A673 (cell line): ENCODE measurements around the gene ACSF2. TPM values are rescaled to one million over a fixed set of nuclear protein-coding genes. Genes with fewer than 3 reads are reported as not detected.
A peak's percentile ranks its signal among the peaks of the same experiment; 100 is the strongest.

Experiments used
- BruUV-seq: library from RNA; stranded (reverse); fragments of 400-500 nt; replicated peaks from 2 replicates; lab custom pipeline; 2021; lab: Mats Ljungman, UMichigan
- CTCF ChIA-PET: fragments of 300-600 bp; sonication (Branson Sonifier 250); formaldehyde crosslinking; loops from one replicate; lab custom pipeline; 2022; ENCODE audit warnings: antibody characterized with exemption; lab: Charles Lee
- POLR2A ChIA-PET: fragments of 300-600 bp; sonication (Branson Sonifier 250); formaldehyde crosslinking; loops from one replicate; lab custom pipeline; 2022; ENCODE audit warnings: antibody characterized with exemption; ENCODE audit not compliant: low non-redundant PET; lab: Charles Lee
- DNase-seq: peaks from one replicate; pipeline ENCODE4 v3.0.0-alpha.2; 2015; ENCODE audit warnings: low spot score
- H3K27ac ChIP-seq: fragments of 200-600 bp; sonication (generic); 2 replicates; pipeline ENCODE4 v1.5.1; 2016; ENCODE audit warnings: mixed run types, low read depth, mild to moderate bottlenecking, mixed read lengths, antibody characterized with exemption, low read length; ENCODE audit not compliant: poor library complexity, severe bottlenecking
- H3K27me3 ChIP-seq: fragments of 200-600 bp; sonication (generic); replicated peaks from 2 replicates; pipeline ENCODE4 v1.6.1; 2017; ENCODE audit warnings: mixed run types, low read depth, mild to moderate bottlenecking, mixed read lengths, antibody characterized with exemption, low read length; ENCODE audit not compliant: insufficient read depth, poor library complexity
- H3K36me3 ChIP-seq: fragments of 200-600 bp; sonication (generic); 2 replicates; pipeline ENCODE4 v1.6.1; 2016; ENCODE audit warnings: mixed run types, mild to moderate bottlenecking, mixed read lengths, antibody characterized with exemption, low read length; ENCODE audit not compliant: insufficient read depth, poor library complexity, severe bottlenecking
- H3K4me1 ChIP-seq: fragments of 200-600 bp; sonication (generic); 2 replicates; pipeline ENCODE4 v1.6.1; 2017; ENCODE audit warnings: mixed run types, mild to moderate bottlenecking, mixed read lengths, antibody characterized with exemption, low read length; ENCODE audit not compliant: insufficient read depth, poor library complexity, severe bottlenecking
- H3K4me3 ChIP-seq: fragments of 200-600 bp; sonication (generic); 2 replicates; pipeline ENCODE4 v1.5.1; 2016; ENCODE audit warnings: low read depth, mixed run types, mild to moderate bottlenecking, mixed read lengths, low read length; ENCODE audit not compliant: poor library complexity, severe bottlenecking
- H3K9me3 ChIP-seq: fragments of 200-600 bp; sonication (generic); 2 replicates; pipeline ENCODE4 v1.6.1; 2016; ENCODE audit warnings: mixed run types, low read depth, mild to moderate bottlenecking, mixed read lengths, antibody characterized with exemption, low read length; ENCODE audit not compliant: poor library complexity, severe bottlenecking
- CTCF ChIP-seq: fragments of 300-800, 200-600 bp; sonication (generic); conservative IDR thresholded peaks from 2 replicates; pipeline ENCODE4 v1.5.1; 2017; ENCODE audit warnings: low read depth, mild to moderate bottlenecking, antibody characterized with exemption, low read length, moderate library complexity, mixed read lengths
- EZH2 ChIP-seq: fragments of 200-600 bp; sonication (generic); IDR thresholded peaks from 2 replicates; pipeline ENCODE4 v1.6.1; 2017; ENCODE audit warnings: borderline replicate concordance, low read depth, mild to moderate bottlenecking, mixed read lengths, antibody characterized with exemption, low read length; ENCODE audit not compliant: poor library complexity, severe bottlenecking
- intact Hi-C: fragments of 100-400 bp; cut with micrococcal nuclease; formaldehyde crosslinking; loops from one replicate; pipeline ENCODE4 v1.10.0; 2022; ENCODE audit not compliant: unreplicated experiment
- total RNA-seq: library from RNA; stranded (reverse); gene quantifications from 2 replicates; pipeline ENCODE4 v1.2.3, GENCODE V29; 2021

ACSF2 gene
- total RNA-seq, 1 experiment from 2014 or later, result 4.1 TPM

- DNase-seq, result no peak
- intact Hi-C loops, result no loop called here
- no TSS peak for BruUV-seq
- CTCF ChIA-PET, result no interaction called here
- TF ChIP-seq CTCF (no peak), EZH2 (no peak)
- Histone ChIP-seq H3K4me1 (peaks cover 10% of the 10 kb centered on the region), H3K9me3 (no peaks in the 10 kb centered on the region), H3K4me3 (no peak overlapping the region), H3K36me3 (peaks cover 50% of the 10 kb centered on the region), H3K27ac (no peak overlapping the region), H3K27me3 (no peaks in the 10 kb centered on the region)
- POLR2A ChIA-PET, result no interaction called here
Observed at GRCh38 chr17:50394711-50395110, 31.3 kb upstream of the ACSF2 start.

- BruUV-seq, result no TSS peak
- intact Hi-C loops, result no loop called here
- Histone ChIP-seq H3K36me3 (peaks cover 39% of the 10 kb centered on the region), H3K4me1 (peaks cover 10% of the 10 kb centered on the region), H3K27me3 (no peaks in the 10 kb centered on the region), H3K4me3 (peak overlapping the region; percentile 82), H3K27ac (peak overlapping the region; percentile 83), H3K9me3 (no peaks in the 10 kb centered on the region)
- POLR2A ChIA-PET, result no interaction called here
- TF ChIP-seq CTCF (no peak), EZH2 (no peak)
- CTCF ChIA-PET, result interaction anchor here (0.6 to 2.2 kb wide), 12 partner anchors 8 to 196 kb away, joined by 3 to 17 read pairs (median 4); no protein-coding TSS in a partner anchor
- peak; percentile 54 for DNase-seq
Observed at GRCh38 chr17:50396261-50397110, 29.5 kb upstream of the ACSF2 start.

- Histone ChIP-seq H3K4me3 (peak within 1 kb of the TSS; percentile 82), H3K9me3 (no peaks in the 10 kb centered on the region), H3K27me3 (no peaks in the 10 kb centered on the region), H3K36me3 (peaks cover 30% of the 10 kb centered on the region), H3K27ac (peak within 1 kb of the TSS; percentile 83), H3K4me1 (peaks cover 10% of the 10 kb centered on the region)
- peak; percentile 99 for TF ChIP-seq CTCF
- no peak for TF ChIP-seq EZH2
- ChIA-PET CTCF (interaction anchor here (0.6 to 2.2 kb wide), 13 partner anchors 8 to 197 kb away, joined by 3 to 17 read pairs (median 4); no protein-coding TSS in a partner anchor), POLR2A (interaction anchor here (0.5 to 0.7 kb wide), 4 partner anchors 24 to 202 kb away, joined by 3 to 7 read pairs (median 5); no protein-coding TSS in a partner anchor)
- DNase-seq, result peak; percentile 86
- BruUV-seq, result TSS peak; percentile 30
- intact Hi-C loops, result no loop called here
Observed at GRCh38 chr17:50397111-50397918, 28.7 kb upstream of the ACSF2 start, which contains the start of gene LRRC59. LRRC59 (minus strand) TSS chr17:50397523; CDS start chr17:50397317, 206 bp downstream.
